ENCODE data around the gene ZMIZ1.

The ZMIZ1 gene

GRCh38 chr10:79068562-79069324 is at the start of gene ZMIZ1:
TSS of gene ZMIZ1 (plus strand) at chr10:79068966. CDS start at chr10:79201633, 132,667 bp downstream.
- DNase-seq: peak; percentile 80

- no peak for DNase-seq
Observed at GRCh38 chr10:79019441-79020014, 49.2 kb upstream of the ZMIZ1 start.

- no peak for DNase-seq
Observed at GRCh38 chr10:79020015-79020491, 48.7 kb upstream of the ZMIZ1 start.

GRCh38 chr10:79020605-79021004 is 48.2 kb upstream of the ZMIZ1 start:
- no peak for DNase-seq

- DNase-seq: no peak
Observed at GRCh38 chr10:79021331-79021907, 47.3 kb upstream of the ZMIZ1 start.

GRCh38 chr10:79021948-79022499 is 46.7 kb upstream of the ZMIZ1 start:
- DNase-seq: no peak

- no peak for DNase-seq
Observed at GRCh38 chr10:79022565-79023230, 46.1 kb upstream of the ZMIZ1 start.

GRCh38 chr10:79023240-79024162 is 45.3 kb upstream of the ZMIZ1 start:
- DNase-seq: no peak

GRCh38 chr10:79024296-79024695 is 44.5 kb upstream of the ZMIZ1 start:
- DNase-seq: no peak

GRCh38 chr10:79024720-79025198 is 44.0 kb upstream of the ZMIZ1 start:
- DNase-seq: no peak

GRCh38 chr10:79025199-79025832 is 43.5 kb upstream of the ZMIZ1 start:
- DNase-seq: no peak

GRCh38 chr10:79026341-79026761 is 42.4 kb upstream of the ZMIZ1 start:
- DNase-seq: no peak

GRCh38 chr10:79026806-79027146 is 42.0 kb upstream of the ZMIZ1 start:
- DNase-seq: no peak

GRCh38 chr10:79027147-79028055 is 41.4 kb upstream of the ZMIZ1 start:
- DNase-seq: no peak

GRCh38 chr10:79028056-79028430 is 40.7 kb upstream of the ZMIZ1 start:
- DNase-seq: no peak

GRCh38 chr10:79028451-79029010 is 40.2 kb upstream of the ZMIZ1 start:
- no peak for DNase-seq

GRCh38 chr10:79029478-79030390 is 39.0 kb upstream of the ZMIZ1 start:
- no peak for DNase-seq

- DNase-seq: no peak
Observed at GRCh38 chr10:79030705-79031104, 38.1 kb upstream of the ZMIZ1 start.

- no peak for DNase-seq
Observed at GRCh38 chr10:79031723-79032122, 37.0 kb upstream of the ZMIZ1 start.
